ENCODE data around the gene SAE1. TPM values are rescaled to one million over a fixed set of nuclear protein-coding genes. Genes with fewer than 3 reads are reported as not detected.
"Not testable (repeated sequence)": the region's sequence is repeated elsewhere in the genome, so short reads cannot be mapped to it uniquely, and the experiment has no call there.

SAE1 gene
- total RNA-seq, 1 experiment from 2014 or later = 174 TPM

GRCh38 chr19:47134545-47134944 is 3.9 kb downstream of the SAE1 start:
- CTCF ChIA-PET = no interaction called here
- H3K27ac Mint-ChIP-seq (ENCODE audit: unreplicated experiment) = peak overlapping the region; percentile 21
- H3K4me3 Mint-ChIP-seq (ENCODE audit: low read depth, unreplicated experiment) = peak overlapping the region; percentile 95
- peaks cover 47% of the 10 kb centered on the region for H3K4me1 Mint-ChIP-seq (ENCODE audit: low read depth, unreplicated experiment)
- TF ChIP-seq CTCF (IDR thresholded peaks at IDR 0.05; ENCODE audit: unreplicated experiment) = no peak
- DNase-seq = no peak
- no peaks in the 10 kb centered on the region for H3K27me3 Mint-ChIP-seq (ENCODE audit: unreplicated experiment)
- BruUV-seq (replicated peaks) = no TSS peak
- H3K36me3 Mint-ChIP-seq (ENCODE audit: insufficient read depth, unreplicated experiment) = peaks cover 75% of the 10 kb centered on the region
- H3K9me3 Mint-ChIP-seq (ENCODE audit: low read depth, unreplicated experiment) = peaks cover 3% of the 10 kb centered on the region
- intact Hi-C loops (cut with micrococcal nuclease; ENCODE audit: unreplicated experiment) = no loop called here

GRCh38 chr19:47135156-47135555 is 4.5 kb downstream of the SAE1 start:
- DNase-seq = no peak
- CTCF ChIA-PET = interaction anchor here (0.8 kb wide), 1 partner anchor 71 kb away, joined by 4 read pairs; no protein-coding TSS in a partner anchor
- Mint-ChIP-seq H3K9me3 (ENCODE audit: low read depth, unreplicated experiment) (peaks cover 3% of the 10 kb centered on the region), H3K27ac (ENCODE audit: unreplicated experiment) (no peak overlapping the region), H3K4me1 (ENCODE audit: low read depth, unreplicated experiment) (peaks cover 47% of the 10 kb centered on the region), H3K27me3 (ENCODE audit: unreplicated experiment) (no peaks in the 10 kb centered on the region), H3K36me3 (ENCODE audit: insufficient read depth, unreplicated experiment) (peaks cover 81% of the 10 kb centered on the region), H3K4me3 (ENCODE audit: low read depth, unreplicated experiment) (peak overlapping the region; percentile 95)
- no peak for TF ChIP-seq CTCF (IDR thresholded peaks at IDR 0.05; ENCODE audit: unreplicated experiment)
- BruUV-seq (replicated peaks) = no TSS peak
- intact Hi-C loops (cut with micrococcal nuclease; ENCODE audit: unreplicated experiment) = no loop called here

GRCh38 chr19:47141252-47141651 is 10.6 kb downstream of the SAE1 start:
- H3K9me3 Mint-ChIP-seq (ENCODE audit: low read depth, unreplicated experiment); H3K4me3 Mint-ChIP-seq (ENCODE audit: low read depth, unreplicated experiment); DNase-seq; H3K27ac Mint-ChIP-seq (ENCODE audit: unreplicated experiment); H3K27me3 Mint-ChIP-seq (ENCODE audit: unreplicated experiment); intact Hi-C loops (cut with micrococcal nuclease; ENCODE audit: unreplicated experiment); BruUV-seq (replicated peaks): not testable (repeated sequence)
- CTCF ChIA-PET = interaction anchor here (1.0 kb wide), 1 partner anchor 8 kb away, joined by 3 read pairs; no protein-coding TSS in a partner anchor
- peaks cover 29% of the 10 kb centered on the region for H3K4me1 Mint-ChIP-seq (ENCODE audit: low read depth, unreplicated experiment)
- H3K36me3 Mint-ChIP-seq (ENCODE audit: insufficient read depth, unreplicated experiment) = peaks cover 59% of the 10 kb centered on the region

GRCh38 chr19:47141695-47142094 is 11.1 kb downstream of the SAE1 start:
- intact Hi-C loops (cut with micrococcal nuclease; ENCODE audit: unreplicated experiment) = no loop called here
- no TSS peak for BruUV-seq (replicated peaks)
- CTCF ChIA-PET = interaction anchor here (1.0 kb wide), 1 partner anchor 9 kb away, joined by 3 read pairs; no protein-coding TSS in a partner anchor
- peaks cover 29% of the 10 kb centered on the region for H3K4me1 Mint-ChIP-seq (ENCODE audit: low read depth, unreplicated experiment)
- no peak for TF ChIP-seq CTCF (IDR thresholded peaks at IDR 0.05; ENCODE audit: unreplicated experiment)
- no peaks in the 10 kb centered on the region for H3K27me3 Mint-ChIP-seq (ENCODE audit: unreplicated experiment)
- DNase-seq = no peak
- H3K4me3 Mint-ChIP-seq (ENCODE audit: low read depth, unreplicated experiment) = no peak overlapping the region
- peaks cover 59% of the 10 kb centered on the region for H3K36me3 Mint-ChIP-seq (ENCODE audit: insufficient read depth, unreplicated experiment)
- no peaks in the 10 kb centered on the region for H3K9me3 Mint-ChIP-seq (ENCODE audit: low read depth, unreplicated experiment)
- H3K27ac Mint-ChIP-seq (ENCODE audit: unreplicated experiment) = no peak overlapping the region

- H3K4me3 Mint-ChIP-seq (ENCODE audit: low read depth, unreplicated experiment) = no peak overlapping the region
- H3K27ac Mint-ChIP-seq (ENCODE audit: unreplicated experiment) = peak overlapping the region; percentile 15
- H3K27me3 Mint-ChIP-seq (ENCODE audit: unreplicated experiment) = no peaks in the 10 kb centered on the region
- no peak for DNase-seq
- intact Hi-C loops (cut with micrococcal nuclease; ENCODE audit: unreplicated experiment) = no loop called here
- TF ChIP-seq CTCF (IDR thresholded peaks at IDR 0.05; ENCODE audit: unreplicated experiment) = no peak
- no peaks in the 10 kb centered on the region for H3K9me3 Mint-ChIP-seq (ENCODE audit: low read depth, unreplicated experiment)
- peaks cover 63% of the 10 kb centered on the region for H3K36me3 Mint-ChIP-seq (ENCODE audit: insufficient read depth, unreplicated experiment)
- CTCF ChIA-PET = no interaction called here
- no TSS peak for BruUV-seq (replicated peaks)
- H3K4me1 Mint-ChIP-seq (ENCODE audit: low read depth, unreplicated experiment) = peaks cover 32% of the 10 kb centered on the region
These were observed 12.1 kb downstream of the SAE1 start for GRCh38 chr19:47142779-47143178.

Measured in Calu3 (cell line).